A549 (cell line): Measurements from ENCODE around the gene KCNV2. TPM values are rescaled to one million over a fixed set of nuclear protein-coding genes. Genes with fewer than 3 reads are reported as not detected.

Experiments
- polyA plus RNA-seq, 4 experiments: library from polyadenylated mRNA; depleted of rRNA in 3 of 4; stranded (reverse); fragments of >200 nt; fragmentation: RNase III in 1 of 4; extraction: RNeasy Plus Mini Kit Qiagen cat#74134 plus additional on column Dnase treatment in 1 of 4; gene quantifications; 2 replicates in 3 of 4; 3 replicates in 1 of 4; pipeline ENCODE4 v1.2.3, GENCODE V29; 2011 to 2017

The KCNV2 gene
- polyA plus RNA-seq, 2 of the 4 experiments (the other 2 are of a cell fraction) = not detected

Other genes starting within 250 kb of the KCNV2 start
- gene VLDLR, start 95.7 kb upstream of the KCNV2 start, polyA plus RNA-seq (2011; rRNA removed) = 49.0 and 55.9 TPM in 2 replicates
- gene VLDLR, start 95.7 kb upstream of the KCNV2 start, polyA plus RNA-seq (2017; fragmentation: RNase III; extraction: RNeasy Plus Mini Kit Qiagen cat#74134 plus additional on column Dnase treatment) = 27.9 to 29.9 TPM (median 28.6 TPM) in 3 replicates
- 62.2 and 94.8 TPM in 2 replicates for gene PUM3, start 126.6 kb downstream of the KCNV2 start, polyA plus RNA-seq (2011; rRNA removed)
- 71.2 to 81.2 TPM (median 78.0 TPM) in 3 replicates for gene PUM3, start 126.6 kb downstream of the KCNV2 start, polyA plus RNA-seq (2017; fragmentation: RNase III; extraction: RNeasy Plus Mini Kit Qiagen cat#74134 plus additional on column Dnase treatment)